ENCODE results near the gene ATP9B.

The ATP9B gene

GRCh38 chr18:79197531-79197930 is 128.3 kb downstream of the ATP9B start:
- no peak for TF ChIP-seq CTCF (IDR thresholded peaks at IDR 0.05; ENCODE audit: borderline replicate concordance, control extremely low read depth, extremely low read depth, insufficient read depth, missing control alignments)
- in situ Hi-C loops (cut with MboI; ENCODE audit: low sequenced_read_pairs, unreplicated experiment), result no loop called here
- no peak for DNase-seq (ENCODE audit: low spot score)

- no peak for DNase-seq (ENCODE audit: low spot score)
- no peak for TF ChIP-seq CTCF (IDR thresholded peaks at IDR 0.05; ENCODE audit: borderline replicate concordance, control extremely low read depth, extremely low read depth, insufficient read depth, missing control alignments)
- in situ Hi-C loops (cut with MboI; ENCODE audit: low sequenced_read_pairs, unreplicated experiment), result no loop called here
Measured at GRCh38 chr18:79199691-79200374, 130.6 kb downstream of the ATP9B start.

- peak; percentile 69 for DNase-seq (ENCODE audit: low spot score)
- in situ Hi-C loops (cut with MboI; ENCODE audit: low sequenced_read_pairs, unreplicated experiment), result no loop called here
- no peak for TF ChIP-seq CTCF (IDR thresholded peaks at IDR 0.05; ENCODE audit: borderline replicate concordance, control extremely low read depth, extremely low read depth, insufficient read depth, missing control alignments)
Measured at GRCh38 chr18:79200546-79201268, 131.5 kb downstream of the ATP9B start.

- no peak for TF ChIP-seq CTCF (IDR thresholded peaks at IDR 0.05; ENCODE audit: borderline replicate concordance, control extremely low read depth, extremely low read depth, insufficient read depth, missing control alignments)
- in situ Hi-C loops (cut with MboI; ENCODE audit: low sequenced_read_pairs, unreplicated experiment), result no loop called here
- no peak for DNase-seq (ENCODE audit: low spot score)
Measured at GRCh38 chr18:79203017-79203605, 133.9 kb downstream of the ATP9B start.

GRCh38 chr18:79204889-79205807 is 136.0 kb downstream of the ATP9B start:
- in situ Hi-C loops (cut with MboI; ENCODE audit: low sequenced_read_pairs, unreplicated experiment), result no loop called here
- TF ChIP-seq CTCF (IDR thresholded peaks at IDR 0.05; ENCODE audit: borderline replicate concordance, control extremely low read depth, extremely low read depth, insufficient read depth, missing control alignments), result no peak
- no peak for DNase-seq (ENCODE audit: low spot score)

- in situ Hi-C loops (cut with MboI; ENCODE audit: low sequenced_read_pairs, unreplicated experiment), result no loop called here
- TF ChIP-seq CTCF (IDR thresholded peaks at IDR 0.05; ENCODE audit: borderline replicate concordance, control extremely low read depth, extremely low read depth, insufficient read depth, missing control alignments), result no peak
- no peak for DNase-seq (ENCODE audit: low spot score)
Measured at GRCh38 chr18:79206444-79206843, 137.2 kb downstream of the ATP9B start.

Measured in GM13976 (cell line).